Measurements from ENCODE around the gene TIGD6.
"Not testable (repeated sequence)": the region's sequence is repeated elsewhere in the genome, so short reads cannot be mapped to it uniquely, and the experiment has no call there.

Gene TIGD6

GRCh38 chr5:149948993-149949392 is 51.5 kb downstream of the TIGD6 start:
- no peak for DNase-seq (ENCODE audit: low read depth, low spot score)
- H3K4me3 ChIP-seq (ENCODE audit: low read depth, low read length), result no peak overlapping the region
- in situ Hi-C loops (cut with HindIII; ENCODE audit: low sequenced_read_pairs), result no loop called here
- TF ChIP-seq CTCF (IDR thresholded peaks at IDR 0.05; ENCODE audit: low read depth, low read length), result no peak

GRCh38 chr5:149946118-149946517 is 54.3 kb downstream of the TIGD6 start:
- no peak overlapping the region for H3K4me3 ChIP-seq (ENCODE audit: low read depth, low read length)
- TF ChIP-seq CTCF (IDR thresholded peaks at IDR 0.05; ENCODE audit: low read depth, low read length), result no peak
- in situ Hi-C loops (cut with HindIII; ENCODE audit: low sequenced_read_pairs), result no loop called here
- DNase-seq (ENCODE audit: low read depth, low spot score), result no peak

- in situ Hi-C loops (cut with HindIII; ENCODE audit: low sequenced_read_pairs), result no loop called here
- no peak within 1 kb of the TSS for H3K4me3 ChIP-seq (ENCODE audit: low read depth, low read length)
- DNase-seq (ENCODE audit: low read depth, low spot score), result no peak
- TF ChIP-seq CTCF (IDR thresholded peaks at IDR 0.05; ENCODE audit: low read depth, low read length), result no peak
Observed at GRCh38 chr5:149944666-149945065, 55.8 kb downstream of the TIGD6 start, which contains the start of gene PDE6A. TSS of gene PDE6A (minus strand) at chr5:149944793. CDS start at chr5:149944673, 120 bp downstream.

GRCh38 chr5:149943177-149943949 is 57.1 kb downstream of the TIGD6 start:
- DNase-seq (ENCODE audit: low read depth, low spot score); in situ Hi-C loops (cut with HindIII; ENCODE audit: low sequenced_read_pairs): not testable (repeated sequence)

More at GRCh38 chr5:149943177-149943949, 57.1 kb downstream of the TIGD6 start:
- H3K4me3 ChIP-seq (ENCODE audit: low read depth, low read length), result not testable (repeated sequence)

Data from astrocyte of the spinal cord (primary cell).